ENCODE data around the gene MMP15.

MMP15 gene

DNA sequence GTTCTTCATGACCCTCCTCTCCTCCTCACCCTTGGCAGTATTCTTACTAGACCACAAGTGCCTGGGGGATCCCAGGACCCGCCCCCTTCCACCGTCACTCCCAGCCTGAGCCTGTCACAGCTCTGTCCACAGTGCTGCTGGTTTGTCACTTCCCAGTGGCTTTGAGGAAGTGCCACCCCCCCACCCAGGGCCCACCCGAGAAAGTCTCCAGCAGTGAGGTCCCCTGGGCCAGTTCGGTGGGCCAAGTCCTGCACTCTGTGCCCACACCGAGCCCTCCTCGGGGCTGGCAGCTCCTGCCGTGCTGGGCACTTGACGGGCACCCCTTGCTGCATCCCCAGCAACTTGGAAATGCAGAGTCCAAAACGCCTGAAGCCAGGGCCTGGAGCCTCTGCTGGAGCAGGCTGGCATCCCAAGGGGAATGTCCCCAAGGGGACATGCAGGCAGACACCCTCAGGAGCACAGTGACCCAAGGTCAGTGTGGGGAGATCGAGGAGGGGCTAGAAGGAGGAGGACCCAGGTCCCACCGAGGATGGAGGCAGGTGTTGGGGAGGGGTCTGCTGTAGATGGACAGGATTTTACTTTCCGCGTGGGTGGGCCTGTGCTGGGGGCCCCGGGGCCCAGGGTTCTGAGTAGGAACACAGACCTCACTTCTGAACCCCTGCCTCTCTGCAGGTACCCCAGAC, 15.5 kb downstream of the MMP15 start:
- Mint-ChIP-seq H3K4me3 (no peak overlapping the region), H3K4me1 (ENCODE audit: low read depth) (no peaks in the 10 kb centered on the region), H3K27me3 (no peaks in the 10 kb centered on the region), H3K27ac (peak overlapping the region; percentile 31), H3K36me3 (ENCODE audit: low read depth) (no peaks in the 10 kb centered on the region), H3K9me3 (no peaks in the 10 kb centered on the region)
- intact Hi-C loops (cut with micrococcal nuclease): no loop called here

DNA sequence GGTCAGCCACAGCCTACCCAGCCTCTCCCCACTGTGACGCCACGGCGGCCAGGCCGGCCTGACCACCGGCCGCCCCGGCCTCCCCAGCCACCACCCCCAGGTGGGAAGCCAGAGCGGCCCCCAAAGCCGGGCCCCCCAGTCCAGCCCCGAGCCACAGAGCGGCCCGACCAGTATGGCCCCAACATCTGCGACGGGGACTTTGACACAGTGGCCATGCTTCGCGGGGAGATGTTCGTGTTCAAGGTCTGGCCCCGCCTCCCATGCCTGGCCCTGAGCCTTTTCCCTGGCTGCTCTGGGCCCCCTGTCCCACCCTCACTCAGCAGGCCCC, 16.0 kb downstream of the MMP15 start:
- Mint-ChIP-seq H3K27me3 (no peaks in the 10 kb centered on the region), H3K36me3 (ENCODE audit: low read depth) (no peaks in the 10 kb centered on the region), H3K9me3 (no peaks in the 10 kb centered on the region), H3K4me3 (no peak overlapping the region), H3K4me1 (ENCODE audit: low read depth) (no peaks in the 10 kb centered on the region), H3K27ac (no peak overlapping the region)
- intact Hi-C loops (cut with micrococcal nuclease): no loop called here

DNA sequence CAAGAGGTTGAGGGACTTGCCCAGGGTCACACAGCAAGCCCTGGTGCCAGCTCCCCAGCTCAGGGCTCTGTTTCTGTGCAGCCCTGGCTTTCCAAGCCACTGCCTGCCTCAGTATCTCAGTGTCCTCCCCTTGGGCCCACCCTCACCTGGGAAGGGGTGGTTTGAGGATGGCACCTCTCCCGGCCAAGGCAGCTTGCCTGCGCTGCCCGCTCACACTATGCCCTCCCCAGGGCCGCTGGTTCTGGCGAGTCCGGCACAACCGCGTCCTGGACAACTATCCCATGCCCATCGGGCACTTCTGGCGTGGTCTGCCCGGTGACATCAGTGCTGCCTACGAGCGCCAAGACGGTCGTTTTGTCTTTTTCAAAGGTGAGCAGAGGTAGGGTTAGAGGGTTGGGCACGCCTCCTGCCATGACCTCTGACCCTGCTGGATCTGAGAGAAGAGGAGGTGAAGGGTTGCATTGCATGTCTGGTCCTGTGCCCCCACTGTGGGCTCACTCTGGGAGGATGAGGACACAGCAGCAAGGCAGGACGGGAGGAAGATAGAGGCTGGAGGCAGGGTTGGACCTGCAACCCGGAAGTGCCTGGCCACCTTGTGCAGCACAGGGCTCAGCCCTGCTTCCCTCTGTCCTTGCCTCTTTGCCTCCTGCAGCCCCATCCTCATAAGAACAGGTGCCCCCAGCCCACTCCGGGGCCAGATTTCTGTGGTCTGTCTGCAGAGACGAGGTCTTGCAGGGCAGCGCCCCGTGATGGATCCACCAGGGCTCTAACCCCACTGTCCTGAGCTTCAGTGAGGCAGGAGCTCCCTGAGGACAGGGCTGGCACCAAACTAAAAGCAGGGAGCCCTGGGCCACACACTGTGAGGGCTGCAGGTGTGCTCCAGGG, 16.7 kb downstream of the MMP15 start:
- Mint-ChIP-seq H3K4me1 (ENCODE audit: low read depth) (no peaks in the 10 kb centered on the region), H3K27ac (no peak overlapping the region), H3K9me3 (no peaks in the 10 kb centered on the region), H3K27me3 (no peaks in the 10 kb centered on the region), H3K4me3 (no peak overlapping the region), H3K36me3 (ENCODE audit: low read depth) (no peaks in the 10 kb centered on the region)
- intact Hi-C loops (cut with micrococcal nuclease): no loop called here

DNA sequence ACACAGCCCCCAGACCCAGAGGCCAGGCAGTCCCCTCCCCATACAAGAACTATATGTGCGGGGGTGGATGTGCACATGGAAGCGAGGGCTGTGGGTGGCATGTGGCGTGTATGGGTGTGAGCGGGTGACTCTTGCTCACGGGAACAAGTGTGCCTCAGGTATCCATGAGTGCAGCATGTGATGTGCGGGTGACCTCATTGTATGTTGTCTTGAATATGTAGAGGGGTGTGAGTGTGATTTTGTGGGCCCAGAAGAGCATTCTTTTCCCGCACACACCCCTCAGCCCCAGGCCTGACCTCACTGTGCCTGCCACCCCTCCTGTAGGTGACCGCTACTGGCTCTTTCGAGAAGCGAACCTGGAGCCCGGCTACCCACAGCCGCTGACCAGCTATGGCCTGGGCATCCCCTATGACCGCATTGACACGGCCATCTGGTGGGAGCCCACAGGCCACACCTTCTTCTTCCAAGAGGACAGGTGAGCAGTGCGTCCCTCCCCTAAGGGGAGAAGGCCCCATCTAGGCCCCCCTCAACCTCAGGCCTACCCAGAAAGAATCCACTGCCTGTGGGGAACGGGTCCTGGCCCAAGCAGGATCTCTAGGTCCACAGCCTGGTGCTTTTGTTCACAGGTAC, 17.4 kb downstream of the MMP15 start:
- intact Hi-C loops (cut with micrococcal nuclease): no loop called here
- Mint-ChIP-seq H3K4me1 (ENCODE audit: low read depth) (no peaks in the 10 kb centered on the region), H3K27me3 (no peaks in the 10 kb centered on the region), H3K9me3 (no peaks in the 10 kb centered on the region), H3K27ac (no peak overlapping the region), H3K4me3 (no peak overlapping the region), H3K36me3 (ENCODE audit: low read depth) (no peaks in the 10 kb centered on the region)

DNA sequence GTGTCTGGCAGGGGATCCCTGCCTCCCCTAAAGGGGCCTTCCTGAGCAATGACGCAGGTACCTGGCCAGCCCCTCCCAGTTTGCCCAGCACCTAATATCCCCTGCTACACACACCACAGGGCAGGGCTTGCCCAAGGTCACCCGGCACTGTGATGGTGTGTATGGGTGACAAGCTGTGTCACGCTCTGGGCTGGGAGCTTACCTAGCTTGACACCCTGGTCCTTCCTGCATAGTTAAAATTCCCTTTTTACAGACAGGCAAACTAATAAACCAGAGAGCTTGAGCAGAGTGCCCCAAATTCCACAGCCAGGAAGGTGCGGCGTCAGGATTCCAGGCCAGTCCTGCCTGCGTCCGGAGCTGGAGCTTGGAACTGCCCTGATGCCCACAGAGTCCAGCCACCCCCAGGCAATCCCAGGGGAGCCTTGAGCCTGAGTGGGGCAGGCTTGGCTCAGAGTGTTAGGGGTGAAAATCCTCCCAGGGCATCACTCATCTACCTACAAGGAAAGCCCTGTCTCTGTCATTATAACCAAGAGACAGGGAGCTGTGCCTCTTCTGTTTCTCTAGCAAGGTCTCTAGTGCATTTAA, 18.1 kb downstream of the MMP15 start:
- intact Hi-C loops (cut with micrococcal nuclease): no loop called here
- Mint-ChIP-seq H3K27me3 (no peaks in the 10 kb centered on the region), H3K4me1 (ENCODE audit: low read depth) (no peaks in the 10 kb centered on the region), H3K4me3 (no peak overlapping the region), H3K27ac (no peak overlapping the region), H3K9me3 (no peaks in the 10 kb centered on the region), H3K36me3 (ENCODE audit: low read depth) (no peaks in the 10 kb centered on the region)

DNA sequence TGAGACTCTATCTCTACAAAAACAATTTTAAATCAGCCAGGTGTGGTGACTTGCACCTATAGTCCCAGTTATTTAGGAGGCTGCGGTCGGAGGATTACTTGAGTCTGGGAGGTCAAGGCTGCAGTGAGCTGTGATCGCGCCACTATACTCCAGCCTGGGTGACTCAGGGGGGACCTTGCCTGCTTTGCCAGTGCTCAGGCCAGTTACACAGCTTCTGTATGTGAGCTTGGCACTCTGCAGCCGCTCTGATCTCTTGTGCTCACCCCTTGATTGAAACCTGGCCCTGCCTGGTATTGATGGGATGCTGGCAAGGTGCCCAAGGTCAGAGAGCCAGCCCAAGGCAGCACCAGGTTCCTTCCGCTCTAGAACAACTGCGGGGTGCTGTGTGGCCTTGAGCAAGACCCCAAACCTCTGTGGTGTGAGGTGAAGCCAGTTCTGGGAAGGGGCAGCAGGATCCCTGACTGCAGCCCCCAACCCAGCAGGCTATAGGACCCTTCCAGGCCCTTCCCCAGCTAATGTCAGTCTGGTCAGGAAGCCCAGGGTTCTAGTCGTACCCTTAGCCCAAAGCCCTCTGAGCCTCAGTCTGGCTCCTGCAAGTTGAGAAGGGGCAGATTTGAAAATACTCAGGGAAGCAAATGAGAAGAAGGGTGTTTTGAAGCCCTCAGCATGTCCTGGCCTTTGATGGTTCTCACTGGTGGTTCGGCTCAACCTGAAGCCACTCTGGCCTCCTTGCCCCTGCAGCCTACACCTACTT, 18.9 kb downstream of the MMP15 start:
- Mint-ChIP-seq H3K9me3 (no peaks in the 10 kb centered on the region), H3K27me3 (no peaks in the 10 kb centered on the region), H3K27ac (no peak overlapping the region), H3K36me3 (ENCODE audit: low read depth) (no peaks in the 10 kb centered on the region), H3K4me1 (ENCODE audit: low read depth) (no peaks in the 10 kb centered on the region), H3K4me3 (no peak overlapping the region)
- intact Hi-C loops (cut with micrococcal nuclease): no loop called here

DNA sequence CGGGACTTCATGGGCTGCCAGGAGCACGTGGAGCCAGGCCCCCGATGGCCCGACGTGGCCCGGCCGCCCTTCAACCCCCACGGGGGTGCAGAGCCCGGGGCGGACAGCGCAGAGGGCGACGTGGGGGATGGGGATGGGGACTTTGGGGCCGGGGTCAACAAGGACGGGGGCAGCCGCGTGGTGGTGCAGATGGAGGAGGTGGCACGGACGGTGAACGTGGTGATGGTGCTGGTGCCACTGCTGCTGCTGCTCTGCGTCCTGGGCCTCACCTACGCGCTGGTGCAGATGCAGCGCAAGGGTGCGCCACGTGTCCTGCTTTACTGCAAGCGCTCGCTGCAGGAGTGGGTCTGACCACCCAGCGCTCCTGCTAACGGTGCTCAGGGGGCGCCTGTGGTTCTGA, 19.5 kb downstream of the MMP15 start:
- Mint-ChIP-seq H3K9me3 (no peaks in the 10 kb centered on the region), H3K27me3 (no peaks in the 10 kb centered on the region), H3K36me3 (ENCODE audit: low read depth) (no peaks in the 10 kb centered on the region), H3K27ac (no peak overlapping the region), H3K4me1 (ENCODE audit: low read depth) (no peaks in the 10 kb centered on the region), H3K4me3 (no peak overlapping the region)
- intact Hi-C loops (cut with micrococcal nuclease): no loop called here

DNA sequence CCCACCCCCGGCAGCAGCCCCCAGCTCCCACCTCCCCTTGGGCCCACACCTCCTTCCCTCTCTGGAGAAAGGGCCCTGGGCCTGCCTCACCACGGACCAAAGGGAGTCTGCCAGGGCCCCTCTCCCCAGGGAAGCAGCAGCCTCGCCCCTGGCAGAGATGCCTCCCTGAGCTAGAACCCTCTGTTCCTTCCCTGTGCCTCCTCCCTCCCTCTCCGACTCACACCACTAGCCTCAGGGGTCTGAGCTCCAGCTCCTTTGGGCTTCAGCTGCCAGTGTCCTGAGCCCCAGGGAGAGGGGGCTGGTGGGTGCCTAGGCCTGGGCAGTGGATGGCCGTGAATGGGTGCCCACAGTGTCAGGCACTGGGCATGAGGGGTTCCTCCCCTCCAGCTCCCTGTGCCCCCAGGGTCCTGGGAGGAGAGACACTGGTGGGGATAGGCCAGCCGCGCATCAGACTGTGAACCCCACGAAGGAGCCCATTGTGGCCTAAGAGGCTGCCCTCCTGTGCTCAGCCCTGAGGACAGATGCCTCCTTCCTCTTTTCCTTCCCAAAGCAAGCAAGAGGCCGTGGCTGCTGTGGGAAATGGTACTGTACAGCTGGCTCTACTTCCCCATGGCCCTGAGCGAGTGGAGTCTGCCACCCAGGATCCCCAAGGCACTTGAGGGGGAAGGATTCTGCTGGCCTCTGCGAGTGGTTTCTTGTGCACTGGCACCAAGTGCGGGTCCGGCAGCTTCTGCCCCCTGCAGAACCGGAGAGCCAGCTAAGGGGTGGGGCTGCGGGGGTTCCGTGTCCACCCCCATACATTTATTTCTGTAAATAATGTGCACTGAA, 20.7 kb downstream of the MMP15 start:
- no peaks in the 10 kb centered on the region for H3K9me3 Mint-ChIP-seq
- no peaks in the 10 kb centered on the region for H3K36me3 Mint-ChIP-seq (ENCODE audit: low read depth)
- H3K27ac Mint-ChIP-seq: no peak overlapping the region
- intact Hi-C loops (cut with micrococcal nuclease): no loop called here
- no peak overlapping the region for H3K4me3 Mint-ChIP-seq
- H3K27me3 Mint-ChIP-seq: peaks cover 1% of the 10 kb centered on the region
- no peaks in the 10 kb centered on the region for H3K4me1 Mint-ChIP-seq (ENCODE audit: low read depth)

DNA sequence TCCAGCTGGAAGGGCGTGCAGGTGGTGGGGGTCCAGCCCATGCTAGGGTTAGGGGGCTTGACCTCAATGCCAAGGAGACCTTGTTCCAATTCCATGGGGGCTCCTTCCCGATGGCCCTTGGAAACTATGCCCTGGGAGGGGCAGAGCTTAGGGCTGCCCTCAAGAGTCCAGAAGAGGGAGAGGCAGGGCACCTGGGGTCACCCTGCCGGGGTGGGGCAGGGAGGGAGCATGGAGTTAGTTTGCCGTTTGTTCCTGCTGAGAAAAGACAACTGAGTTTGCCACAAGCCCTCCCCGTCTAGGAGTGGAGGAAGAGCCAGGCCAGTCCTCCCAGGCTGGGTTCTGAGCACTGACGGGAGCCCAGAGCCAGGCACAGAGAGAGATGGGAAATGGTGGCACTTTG, 21.4 kb downstream of the MMP15 start:
- Mint-ChIP-seq H3K9me3 (no peaks in the 10 kb centered on the region), H3K27ac (no peak overlapping the region), H3K4me1 (ENCODE audit: low read depth) (no peaks in the 10 kb centered on the region), H3K4me3 (no peak overlapping the region), H3K36me3 (ENCODE audit: low read depth) (no peaks in the 10 kb centered on the region), H3K27me3 (peaks cover 1% of the 10 kb centered on the region)
- intact Hi-C loops (cut with micrococcal nuclease): no loop called here

DNA sequence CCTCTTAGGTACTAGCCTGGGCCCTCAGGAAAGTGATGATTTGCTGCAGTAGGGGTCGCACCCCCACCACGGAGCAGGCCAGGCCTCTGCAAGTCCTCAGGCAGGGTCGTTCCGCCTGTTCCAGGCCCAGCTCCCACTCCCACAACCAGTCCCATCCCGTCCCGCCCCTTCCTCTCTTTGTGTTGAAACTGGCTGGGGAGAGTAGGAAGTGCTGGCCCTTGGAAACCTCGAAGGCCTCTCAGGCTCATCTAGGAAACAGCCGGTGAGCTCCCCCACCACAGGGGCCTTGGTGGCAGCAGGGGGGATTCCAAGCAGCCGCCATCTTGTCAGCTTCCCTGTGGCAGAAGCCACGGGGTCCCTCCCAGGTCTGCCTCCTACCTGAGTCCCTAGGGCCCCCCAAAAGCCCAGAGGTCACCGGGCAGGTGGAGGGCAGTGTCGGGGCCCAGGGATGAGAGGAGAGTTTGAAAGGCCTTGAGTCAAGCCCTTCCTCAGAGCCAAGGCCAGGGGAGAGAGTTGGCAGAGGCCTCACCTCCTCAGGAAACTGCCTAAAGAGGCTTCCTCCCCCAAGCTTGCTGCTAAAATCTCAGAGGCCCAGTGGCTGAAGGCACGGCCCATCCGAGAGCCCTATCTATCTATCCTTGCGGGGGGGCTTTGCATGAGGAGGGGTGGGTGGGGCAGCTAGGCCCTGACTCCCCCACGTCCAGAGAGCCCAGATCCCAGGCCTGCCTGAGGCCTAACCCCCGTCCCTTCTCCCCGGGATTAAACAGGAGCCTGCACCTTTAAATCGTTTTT, 22.2 kb downstream of the MMP15 start:
- intact Hi-C loops (cut with micrococcal nuclease): no loop called here
- Mint-ChIP-seq H3K4me3 (no peak overlapping the region), H3K9me3 (no peaks in the 10 kb centered on the region), H3K4me1 (ENCODE audit: low read depth) (no peaks in the 10 kb centered on the region), H3K27me3 (peaks cover 1% of the 10 kb centered on the region), H3K36me3 (ENCODE audit: low read depth) (no peaks in the 10 kb centered on the region), H3K27ac (no peak overlapping the region)

DNA sequence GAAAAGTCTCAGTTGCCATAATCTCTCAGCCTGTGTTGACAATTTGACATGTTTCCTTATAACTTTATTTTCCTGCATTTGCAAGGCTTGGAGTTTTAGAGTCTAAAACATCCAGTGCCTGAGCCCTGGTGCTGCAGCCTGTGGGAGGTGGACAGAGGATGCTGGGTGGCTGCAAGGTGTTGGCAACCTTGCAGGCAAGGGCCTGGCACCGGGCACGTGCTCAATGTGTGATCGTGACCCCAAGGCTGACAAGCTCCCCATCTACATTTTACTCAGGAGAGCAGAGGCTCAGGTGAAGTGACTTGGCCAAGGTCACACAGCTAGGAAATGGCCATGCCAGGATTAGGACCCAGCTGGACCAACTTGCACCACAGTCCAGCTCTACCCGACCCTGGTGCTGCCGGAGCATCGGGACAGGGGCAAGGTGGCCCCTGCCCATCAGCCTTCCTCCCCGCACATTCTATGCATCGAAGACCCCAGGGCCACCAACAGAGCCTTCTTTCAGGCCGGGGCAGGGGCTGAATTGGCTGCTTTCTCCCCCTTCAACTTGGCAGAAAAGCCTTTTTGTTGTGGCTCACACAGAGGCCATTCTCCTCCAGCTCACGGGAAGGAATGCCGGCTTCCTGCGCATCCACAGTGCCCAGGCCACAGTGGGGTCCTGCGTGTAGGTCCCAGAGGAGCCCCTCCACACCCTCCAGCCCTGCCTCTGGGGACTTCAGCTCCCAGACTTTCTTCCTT, 23.1 kb downstream of the MMP15 start:
- no peaks in the 10 kb centered on the region for H3K36me3 Mint-ChIP-seq (ENCODE audit: low read depth)
- H3K4me3 Mint-ChIP-seq: no peak overlapping the region
- H3K9me3 Mint-ChIP-seq: no peaks in the 10 kb centered on the region
- no peaks in the 10 kb centered on the region for H3K4me1 Mint-ChIP-seq (ENCODE audit: low read depth)
- H3K27ac Mint-ChIP-seq: no peak overlapping the region
- peaks cover 1% of the 10 kb centered on the region for H3K27me3 Mint-ChIP-seq
- intact Hi-C loops (cut with micrococcal nuclease): no loop called here
